OCI-LY1 (cell line): ENCODE data around the gene SELENBP1.

ENCODE experiments used
- H2AFZ ChIP-seq: fragments of 200-600 bp; sonication (generic), shearing (Covaris generic); 2 replicates; pipeline ENCODE4 v1.6.0; 2014; ENCODE audit warnings: antibody characterized with exemption, mild to moderate bottlenecking, low read length
- H3F3A ChIP-seq: fragments of 200-600 bp; sonication (generic), shearing (Covaris generic); 2 replicates; pipeline ENCODE4 v1.6.0; 2014; ENCODE audit warnings: mild to moderate bottlenecking, antibody characterized with exemption, low read length, moderate library complexity; ENCODE audit not compliant: insufficient read depth
- H3K27ac ChIP-seq: fragments of 200-600 bp; sonication (generic); 2 replicates; pipeline ENCODE4 v1.5.1; 2014; ENCODE audit warnings: low read length, mixed run types, mild to moderate bottlenecking, low read depth; ENCODE audit not compliant: poor library complexity, severe bottlenecking
- H3K27me3 ChIP-seq: fragments of 200-600 bp; sonication (generic); 2 replicates; pipeline ENCODE4 v1.6.0; 2014; ENCODE audit warnings: antibody characterized with exemption, mild to moderate bottlenecking, low read length, moderate library complexity; ENCODE audit not compliant: insufficient read depth
- H3K36me3 ChIP-seq: fragments of 200-600 bp; sonication (generic); 2 replicates; pipeline ENCODE4 v1.6.1; 2014; ENCODE audit warnings: mild to moderate bottlenecking, antibody characterized with exemption, low read length, moderate library complexity, mixed read lengths; ENCODE audit not compliant: insufficient read depth
- H3K4me1 ChIP-seq: fragments of 200-600 bp; sonication (generic); 2 replicates; pipeline ENCODE4 v1.5.1; 2014; ENCODE audit warnings: mild to moderate bottlenecking, low read length, moderate library complexity; ENCODE audit not compliant: insufficient read depth, severe bottlenecking
- H3K4me2 ChIP-seq: fragments of 200-600 bp; sonication (generic), shearing (Covaris generic); 2 replicates; pipeline ENCODE4 v1.6.1; 2014; ENCODE audit warnings: low read length
- H3K4me3 ChIP-seq: fragments of 200-600 bp; sonication (generic); 2 replicates; pipeline ENCODE4 v1.5.1; 2014; ENCODE audit warnings: low read length, low read depth, mild to moderate bottlenecking, mixed read lengths; ENCODE audit not compliant: poor library complexity, severe bottlenecking
- H3K79me2 ChIP-seq: fragments of 200-600 bp; shearing (Covaris generic); 2 replicates; pipeline ENCODE4 v1.6.1; 2016; ENCODE audit warnings: mixed run types, low read length, mixed read lengths; ENCODE audit not compliant: insufficient read depth
- H3K9ac ChIP-seq: fragments of 200-600 bp; sonication (generic), shearing (Covaris generic); 2 replicates; pipeline ENCODE4 v1.6.1; 2014; ENCODE audit warnings: mild to moderate bottlenecking, low read length, mixed read lengths
- H3K9me2 ChIP-seq: fragments of 200-600 bp; sonication (generic), shearing (Covaris generic); 2 replicates; pipeline ENCODE4 v1.6.1; 2014; ENCODE audit warnings: low read depth, mild to moderate bottlenecking, low read length, mixed read lengths
- H3K9me3 ChIP-seq: fragments of 200-600 bp; shearing (Covaris generic); 2 replicates; pipeline ENCODE4 v1.6.1; 2014; ENCODE audit warnings: low read length, mixed read lengths
- H4K20me1 ChIP-seq: fragments of 200-600 bp; sonication (generic), shearing (Covaris generic); 2 replicates; pipeline ENCODE4 v1.6.0; 2016; ENCODE audit warnings: mild to moderate bottlenecking, low read length; ENCODE audit not compliant: insufficient read depth
- CTCF ChIP-seq: fragments of 200-600 bp; sonication (generic), shearing (Covaris generic); IDR thresholded peaks from 2 replicates; pipeline ENCODE4 v1.5.1; 2017; ENCODE audit warnings: mild to moderate bottlenecking, antibody characterized with exemption, low read length, moderate library complexity, mixed read lengths
- EZH2 ChIP-seq: fragments of 200-600 bp; sonication (generic), shearing (Covaris generic); IDR thresholded peaks from 2 replicates; pipeline ENCODE4 v1.8.0; 2017; ENCODE audit warnings: borderline replicate concordance, mixed run types, mild to moderate bottlenecking, antibody characterized with exemption, low read length, moderate library complexity, mixed read lengths

Gene SELENBP1

GRCh38 chr1:151373196-151373595 lies 691 bp upstream of the SELENBP1 start:
- Histone ChIP-seq H3K79me2 (no peaks in the 10 kb centered on the region), H2AFZ (no peak overlapping the region), H3K9me2 (no peaks in the 10 kb centered on the region), H3K27ac (no peak overlapping the region), H3K4me2 (no peak overlapping the region), H3K27me3 (no peaks in the 10 kb centered on the region), H3K9me3 (no peaks in the 10 kb centered on the region), H3K36me3 (no peaks in the 10 kb centered on the region), H3K4me1 (no peaks in the 10 kb centered on the region), H4K20me1 (no peaks in the 10 kb centered on the region), H3K9ac (no peak overlapping the region), H3F3A (no peaks in the 10 kb centered on the region), H3K4me3 (no peak overlapping the region)
- TF ChIP-seq CTCF, result no peak
- TF ChIP-seq EZH2, result no peak

GRCh38 chr1:151371370-151372057 lies 991 bp downstream of the SELENBP1 start:
- Histone ChIP-seq H3K36me3 (no peaks in the 10 kb centered on the region), H3K79me2 (no peaks in the 10 kb centered on the region), H2AFZ (no peak overlapping the region), H4K20me1 (no peaks in the 10 kb centered on the region), H3K9me3 (no peaks in the 10 kb centered on the region), H3K4me2 (no peak overlapping the region), H3K27ac (no peak overlapping the region), H3K4me3 (no peak overlapping the region), H3F3A (no peaks in the 10 kb centered on the region), H3K4me1 (no peaks in the 10 kb centered on the region), H3K27me3 (no peaks in the 10 kb centered on the region), H3K9ac (no peak overlapping the region), H3K9me2 (no peaks in the 10 kb centered on the region)
- TF ChIP-seq CTCF, result no peak
- TF ChIP-seq EZH2, result no peak

- Histone ChIP-seq H3K4me3 (no peak overlapping the region), H3K27me3 (no peaks in the 10 kb centered on the region), H3F3A (no peaks in the 10 kb centered on the region), H3K4me1 (no peaks in the 10 kb centered on the region), H3K27ac (no peak overlapping the region), H3K9me2 (no peaks in the 10 kb centered on the region), H4K20me1 (no peaks in the 10 kb centered on the region), H2AFZ (no peak overlapping the region), H3K36me3 (no peaks in the 10 kb centered on the region), H3K79me2 (no peaks in the 10 kb centered on the region), H3K9ac (no peak overlapping the region), H3K9me3 (no peaks in the 10 kb centered on the region), H3K4me2 (no peak overlapping the region)
- no peak for TF ChIP-seq CTCF
- no peak for TF ChIP-seq EZH2
Observed at GRCh38 chr1:151370211-151370911, 2.1 kb downstream of the SELENBP1 start.
